Measurements from ENCODE around the gene TWSG1.
"Not testable (repeated sequence)": the region's sequence is repeated elsewhere in the genome, so short reads cannot be mapped to it uniquely, and the experiment has no call there.

- not testable (repeated sequence) for TF ChIP-seq CTCF (IDR thresholded peaks at IDR 0.05 in 8 of 11, conservative IDR thresholded peaks at IDR 0.05 in 3 of 11); POLR2AphosphoS5 (IDR thresholded peaks at IDR 0.05); POLR2A (IDR thresholded peaks at IDR 0.05)
These were observed 116.3 kb downstream of the TWSG1 start for GRCh38 chr18:9450920-9451319.
